GM13977 (cell line): ENCODE results near the gene PTPRG.

Experiments
- DNase-seq: peaks from one replicate; pipeline ENCODE4 v3.0.0; 2012; ENCODE audit warnings: low spot score
- in situ Hi-C: fragments of 300-500 bp; cut with MboI; formaldehyde crosslinking; loops from one replicate; pipeline ENCODE4 v1.12.0; 2022; ENCODE audit warnings: low sequenced_read_pairs, low pct_unique_long_range_greater_than_20kb, mixed read lengths, inconsistent platforms; ENCODE audit not compliant: unreplicated experiment
- TF ChIP-seq, protein P1 (sequence below): IDR thresholded peaks from 2 replicates; pipeline ENCODE4 v1.5.1; 2012; ENCODE audit warnings: mild to moderate bottlenecking, control low read depth; ENCODE audit not compliant: insufficient read depth; ENCODE audit errors: extremely low read depth, missing control alignments

The PTPRG gene

GRCh38 chr3:61805510-61806080, 244.2 kb downstream of the PTPRG start:
- no peak for DNase-seq
- TF ChIP-seq, protein P1, sequence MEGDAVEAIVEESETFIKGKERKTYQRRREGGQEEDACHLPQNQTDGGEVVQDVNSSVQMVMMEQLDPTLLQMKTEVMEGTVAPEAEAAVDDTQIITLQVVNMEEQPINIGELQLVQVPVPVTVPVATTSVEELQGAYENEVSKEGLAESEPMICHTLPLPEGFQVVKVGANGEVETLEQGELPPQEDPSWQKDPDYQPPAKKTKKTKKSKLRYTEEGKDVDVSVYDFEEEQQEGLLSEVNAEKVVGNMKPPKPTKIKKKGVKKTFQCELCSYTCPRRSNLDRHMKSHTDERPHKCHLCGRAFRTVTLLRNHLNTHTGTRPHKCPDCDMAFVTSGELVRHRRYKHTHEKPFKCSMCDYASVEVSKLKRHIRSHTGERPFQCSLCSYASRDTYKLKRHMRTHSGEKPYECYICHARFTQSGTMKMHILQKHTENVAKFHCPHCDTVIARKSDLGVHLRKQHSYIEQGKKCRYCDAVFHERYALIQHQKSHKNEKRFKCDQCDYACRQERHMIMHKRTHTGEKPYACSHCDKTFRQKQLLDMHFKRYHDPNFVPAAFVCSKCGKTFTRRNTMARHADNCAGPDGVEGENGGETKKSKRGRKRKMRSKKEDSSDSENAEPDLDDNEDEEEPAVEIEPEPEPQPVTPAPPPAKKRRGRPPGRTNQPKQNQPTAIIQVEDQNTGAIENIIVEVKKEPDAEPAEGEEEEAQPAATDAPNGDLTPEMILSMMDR, result no peak
- in situ Hi-C loops, result no loop called here

- TF ChIP-seq, protein P1, result no peak
- in situ Hi-C loops, result no loop called here
- no peak for DNase-seq
Measured at GRCh38 chr3:61806810-61807209, 245.4 kb downstream of the PTPRG start.

GRCh38 chr3:61807865-61808276, 246.5 kb downstream of the PTPRG start:
- in situ Hi-C loops, result no loop called here
- TF ChIP-seq, protein P1, result no peak
- DNase-seq, result no peak

- in situ Hi-C loops, result no loop called here
- DNase-seq, result no peak
- TF ChIP-seq, protein P1, result no peak
Measured at GRCh38 chr3:61808526-61808925, 247.2 kb downstream of the PTPRG start.

GRCh38 chr3:61808999-61809398, 247.6 kb downstream of the PTPRG start:
- in situ Hi-C loops, result no loop called here
- DNase-seq, result no peak
- TF ChIP-seq, protein P1, result no peak

- no peak for DNase-seq
- in situ Hi-C loops, result no loop called here
- TF ChIP-seq, protein P1, result no peak
Measured at GRCh38 chr3:61809879-61810278, 248.5 kb downstream of the PTPRG start.

DNA sequence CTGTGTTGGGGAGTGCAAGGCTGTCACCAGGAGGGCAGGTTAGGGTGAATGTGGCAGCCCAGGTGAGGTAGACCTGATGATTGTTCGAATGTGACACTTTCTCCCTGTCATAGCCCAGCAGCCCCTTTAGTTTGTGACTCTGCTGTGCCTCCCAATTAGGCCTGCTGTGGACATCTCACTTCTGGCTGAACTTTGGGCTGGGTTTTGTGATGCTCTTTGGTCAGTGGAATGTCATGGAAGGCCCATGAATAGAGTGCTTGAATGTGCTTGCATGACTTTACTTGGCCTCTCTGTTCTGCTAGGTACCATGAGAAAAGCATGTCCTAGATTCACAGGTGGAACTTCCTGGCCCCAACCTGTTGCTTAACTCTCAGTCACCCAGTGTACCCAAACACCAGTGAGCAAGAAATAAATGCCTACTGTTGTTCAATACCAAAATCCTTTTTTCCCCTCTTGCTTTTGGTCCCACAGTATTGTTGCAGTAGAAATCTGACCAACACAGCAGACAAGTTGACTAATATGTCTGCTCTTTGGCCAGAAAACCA, 249.7 kb downstream of the PTPRG start:
- no peak for DNase-seq
- TF ChIP-seq, protein P1, result no peak
- in situ Hi-C loops, result no loop called here
